ENCODE results near the gene NOS1AP. TPM values are rescaled to one million over a fixed set of nuclear protein-coding genes. Genes with fewer than 3 reads are reported as not detected.
"Not testable (repeated sequence)": the region's sequence is repeated elsewhere in the genome, so short reads cannot be mapped to it uniquely, and the experiment has no call there.

Gene NOS1AP
- total and polyA plus RNA-seq, 5 donors, result 0.86 to 4.5 (median 4.1) TPM

DNA sequence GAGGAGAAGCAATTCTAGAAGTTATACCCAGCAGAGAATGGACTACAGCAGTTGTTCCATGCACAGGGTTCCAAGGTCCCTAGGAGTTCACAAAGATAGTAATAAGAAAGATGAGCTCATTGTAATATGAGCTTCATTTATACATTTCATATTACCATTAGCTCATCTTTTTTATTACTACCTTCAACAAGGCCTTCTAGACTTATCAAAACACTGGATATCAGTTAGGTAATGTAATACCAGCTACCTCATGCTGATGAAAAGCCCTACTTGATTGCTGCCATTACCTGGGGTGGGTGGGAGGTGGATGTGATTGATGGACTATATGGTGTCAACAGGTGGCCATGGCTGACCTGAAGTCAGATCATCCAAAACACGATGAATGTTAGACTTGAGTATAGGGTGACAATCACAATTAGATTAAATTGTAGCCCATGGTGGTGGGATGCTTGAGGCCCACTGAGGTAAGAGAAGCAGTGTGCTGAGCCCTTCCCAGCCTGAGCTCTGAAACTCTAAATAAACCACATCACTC, 273.0 kb downstream of the NOS1AP start:
- H3K9me3 ChIP-seq (ENCODE audit: control insufficient read depth, low read length), result no peaks in the 10 kb centered on the region
- DNase-seq, result no peak
- H3K27ac ChIP-seq (ENCODE audit: low read length), result no peak overlapping the region
- intact Hi-C loops (cut with DNase I), result no loop called here
- ATAC-seq, result no peak
- H3K27me3 ChIP-seq (ENCODE audit: control insufficient read depth, insufficient read depth), result no peaks in the 10 kb centered on the region
- H3K4me3 ChIP-seq (ENCODE audit: low read length), result no peak overlapping the region
- H3K4me1 ChIP-seq (ENCODE audit: control insufficient read depth, insufficient read depth, low read length), result no peaks in the 10 kb centered on the region
- 88% methylated on average over 1 of the region's 1 CpG for WGBS

DNA sequence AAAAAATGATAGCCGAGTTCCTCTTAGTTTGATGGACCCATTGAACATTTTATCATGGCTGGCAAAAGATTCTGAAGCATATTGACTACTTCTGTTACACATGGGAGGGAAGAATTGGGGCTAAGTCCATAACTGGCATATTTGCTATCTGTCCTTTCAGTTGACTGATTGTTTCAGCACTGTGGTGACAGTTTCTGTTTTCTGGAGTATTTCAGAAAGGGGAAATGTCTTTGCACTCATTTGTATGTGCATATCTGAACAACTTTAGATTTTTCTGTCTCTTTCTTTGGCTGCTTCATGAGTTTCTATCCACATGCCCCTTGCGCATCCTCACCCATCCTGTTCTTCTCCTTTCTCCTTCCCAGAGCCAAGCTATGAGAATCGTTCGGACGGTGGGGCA, 274.0 kb downstream of the NOS1AP start:
- Histone ChIP-seq H3K4me3 (ENCODE audit: low read length) (no peak overlapping the region), H3K9me3 (ENCODE audit: control insufficient read depth, low read length) (no peaks in the 10 kb centered on the region), H3K27me3 (ENCODE audit: control insufficient read depth, insufficient read depth) (no peaks in the 10 kb centered on the region), H3K27ac (ENCODE audit: low read length) (no peak overlapping the region), H3K4me1 (ENCODE audit: control insufficient read depth, insufficient read depth, low read length) (no peaks in the 10 kb centered on the region)
- no peak for DNase-seq
- WGBS, result 85% methylated on average over 5 of the region's 5 CpGs
- intact Hi-C loops (cut with DNase I), result no loop called here
- ATAC-seq, result no peak

DNA sequence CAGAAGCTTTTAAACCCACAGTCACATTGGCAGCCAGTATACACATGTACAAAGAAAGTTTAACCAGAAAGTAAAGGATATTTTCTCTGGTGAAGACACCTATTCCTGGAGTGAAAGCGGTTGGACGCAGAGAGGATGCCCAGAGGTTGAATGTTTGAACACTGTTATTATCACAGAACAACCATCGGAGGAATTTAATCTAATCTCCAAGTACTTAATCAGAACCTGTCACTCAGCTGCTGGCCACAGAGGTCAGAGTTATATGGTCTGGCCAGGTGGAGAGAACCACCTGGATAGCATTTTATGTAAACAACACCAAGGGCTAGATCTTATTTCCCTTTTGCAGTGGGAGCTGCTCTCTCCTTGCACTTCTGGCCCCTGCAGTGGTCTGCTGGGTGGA, 277.8 kb downstream of the NOS1AP start:
- DNase-seq (no peak), ATAC-seq (no peak)
- Histone ChIP-seq H3K27me3 (ENCODE audit: control insufficient read depth, insufficient read depth) (no peaks in the 10 kb centered on the region), H3K4me1 (ENCODE audit: control insufficient read depth, insufficient read depth, low read length) (no peaks in the 10 kb centered on the region), H3K4me3 (ENCODE audit: low read length) (no peak overlapping the region), H3K9me3 (ENCODE audit: control insufficient read depth, low read length) (no peaks in the 10 kb centered on the region), H3K27ac (ENCODE audit: low read length) (no peak overlapping the region)
- 61% methylated on average over 3 of the region's 3 CpGs for WGBS
- intact Hi-C loops (cut with DNase I), result no loop called here

DNA sequence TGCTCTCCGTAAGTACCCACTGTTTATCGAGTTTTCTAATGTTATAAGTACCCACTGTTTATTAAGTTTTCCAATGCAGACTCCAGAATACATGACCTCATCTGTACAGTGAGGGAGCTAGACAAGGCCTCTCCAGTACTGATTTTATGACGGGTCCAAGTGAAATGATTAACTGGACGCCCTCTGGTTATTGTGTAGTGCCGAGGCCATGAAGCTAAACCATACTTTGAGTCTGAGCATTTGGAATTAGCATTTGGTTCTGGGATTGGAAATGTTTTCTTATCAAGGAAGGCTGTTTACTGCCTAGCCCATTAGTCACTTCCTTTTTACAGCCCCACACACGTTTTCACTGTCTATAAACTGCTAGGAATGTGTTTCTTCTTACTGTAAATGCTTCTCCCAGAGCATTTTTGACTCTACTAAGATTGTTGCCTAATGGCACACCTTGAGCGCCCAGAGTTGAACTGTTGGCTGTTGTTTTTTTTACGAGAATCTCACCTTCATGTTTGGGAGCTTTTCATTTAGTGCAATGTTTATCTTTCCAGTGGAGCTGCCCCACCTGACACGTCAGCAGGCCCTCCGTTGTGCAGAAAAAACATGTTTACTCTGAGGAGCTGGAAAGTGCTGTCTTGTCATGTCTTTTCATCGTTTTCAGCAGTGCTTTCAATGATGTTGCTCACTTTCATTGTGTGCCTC, 280.3 kb downstream of the NOS1AP start:
- no peak overlapping the region for H3K4me3 ChIP-seq (ENCODE audit: low read length)
- intact Hi-C loops (cut with DNase I), result no loop called here
- H3K9me3 ChIP-seq (ENCODE audit: control insufficient read depth, low read length), result no peaks in the 10 kb centered on the region
- H3K4me1 ChIP-seq (ENCODE audit: control insufficient read depth, insufficient read depth, low read length), result no peaks in the 10 kb centered on the region
- 49% methylated on average over 11 of the region's 11 CpGs for WGBS
- H3K27ac ChIP-seq (ENCODE audit: low read length), result no peak overlapping the region
- ATAC-seq (peak in 1 of 2 donors; percentile 57), DNase-seq (no peak)
- no peaks in the 10 kb centered on the region for H3K27me3 ChIP-seq (ENCODE audit: control insufficient read depth, insufficient read depth)

DNA sequence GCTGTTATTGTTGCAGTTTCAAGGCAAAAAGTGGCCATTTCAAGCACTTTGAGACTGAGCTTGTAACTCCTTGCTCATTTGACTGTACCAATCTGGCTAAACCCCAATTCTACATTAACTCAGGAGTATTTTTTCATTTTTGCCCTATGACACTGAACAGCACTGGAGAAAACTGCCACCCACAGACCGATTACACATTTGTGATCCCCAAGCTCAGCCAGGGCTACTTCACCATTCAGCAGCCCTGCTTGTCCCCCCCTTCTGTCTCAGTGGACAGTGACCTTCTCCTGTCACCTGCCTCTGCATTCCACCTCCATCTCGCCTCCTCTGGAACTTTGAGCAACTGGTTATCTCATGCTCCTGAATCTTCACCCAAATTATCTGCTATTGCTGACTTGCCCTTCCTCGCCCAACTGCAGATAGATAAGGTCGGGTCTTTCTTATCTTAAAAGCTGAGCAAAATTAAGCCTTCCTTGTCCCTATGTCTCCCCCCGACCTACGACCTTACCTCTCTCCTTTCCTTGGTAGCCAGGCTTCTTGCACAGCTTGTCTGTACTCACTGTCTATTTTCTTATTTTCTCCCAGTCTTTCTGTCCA, 281.9 kb downstream of the NOS1AP start:
- H3K27ac ChIP-seq (ENCODE audit: low read length), result no peak overlapping the region
- intact Hi-C loops (cut with DNase I), result no loop called here
- WGBS, result 73% methylated on average over 6 of the region's 6 CpGs
- H3K4me1 ChIP-seq (ENCODE audit: control insufficient read depth, insufficient read depth, low read length), result no peaks in the 10 kb centered on the region
- no peak for DNase-seq
- no peaks in the 10 kb centered on the region for H3K9me3 ChIP-seq (ENCODE audit: control insufficient read depth, low read length)
- ATAC-seq, result no peak
- H3K4me3 ChIP-seq (ENCODE audit: low read length), result no peak overlapping the region
- H3K27me3 ChIP-seq (ENCODE audit: control insufficient read depth, insufficient read depth), result no peaks in the 10 kb centered on the region

DNA sequence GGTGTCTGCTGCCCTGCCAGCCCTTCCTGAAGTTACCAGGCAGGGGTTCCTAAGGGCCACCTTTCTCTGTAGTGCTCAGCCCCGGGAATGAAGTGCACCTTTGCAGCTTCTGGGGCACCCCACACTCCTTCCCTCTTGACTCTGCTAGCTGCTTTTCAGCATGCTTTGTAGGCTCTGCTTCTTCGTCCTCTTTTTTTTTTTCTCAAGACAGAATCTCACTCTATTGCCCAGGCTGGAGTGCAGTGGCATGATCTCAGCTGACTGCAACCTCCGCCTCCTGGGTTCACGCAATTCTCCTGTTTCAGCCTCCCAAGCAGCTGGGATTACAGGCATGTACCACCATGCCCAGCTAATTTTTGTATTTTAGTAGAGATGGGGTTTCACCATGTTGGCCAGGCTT, 282.4 kb downstream of the NOS1AP start:
- H3K9me3 ChIP-seq (ENCODE audit: control insufficient read depth, low read length); DNase-seq; H3K27ac ChIP-seq (ENCODE audit: low read length); H3K27me3 ChIP-seq (ENCODE audit: control insufficient read depth, insufficient read depth); intact Hi-C loops (cut with DNase I); H3K4me3 ChIP-seq (ENCODE audit: low read length); H3K4me1 ChIP-seq (ENCODE audit: control insufficient read depth, insufficient read depth, low read length); ATAC-seq: not testable (repeated sequence)
- 84% methylated on average over 3 of the region's 4 CpGs for WGBS

DNA sequence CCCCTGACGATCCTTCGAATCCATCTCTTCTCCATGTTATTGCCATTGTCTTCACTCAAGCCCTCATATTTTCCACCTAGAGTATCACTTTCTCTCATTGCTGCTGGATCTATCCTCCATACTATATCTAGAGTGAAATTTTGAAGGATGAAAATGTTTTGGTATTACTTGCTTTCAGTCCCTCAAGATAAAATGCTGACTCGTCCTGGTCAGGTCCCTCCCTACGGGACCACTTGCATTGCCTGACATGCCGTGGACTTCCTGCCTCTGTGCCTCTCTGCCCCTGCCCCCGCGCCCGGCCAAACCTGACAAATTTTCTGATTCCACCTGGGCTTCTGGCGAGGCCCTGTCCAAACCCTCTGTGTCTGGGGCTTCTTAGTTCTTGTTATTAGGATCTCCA, 283.6 kb downstream of the NOS1AP start:
- H3K4me1 ChIP-seq (ENCODE audit: control insufficient read depth, insufficient read depth, low read length), result no peaks in the 10 kb centered on the region
- no peak overlapping the region for H3K4me3 ChIP-seq (ENCODE audit: low read length)
- ATAC-seq (no peak), DNase-seq (no peak)
- no peaks in the 10 kb centered on the region for H3K9me3 ChIP-seq (ENCODE audit: control insufficient read depth, low read length)
- no peak overlapping the region for H3K27ac ChIP-seq (ENCODE audit: low read length)
- WGBS, result 84% methylated on average over 9 of the region's 9 CpGs
- intact Hi-C loops (cut with DNase I), result no loop called here
- no peaks in the 10 kb centered on the region for H3K27me3 ChIP-seq (ENCODE audit: control insufficient read depth, insufficient read depth)

DNA sequence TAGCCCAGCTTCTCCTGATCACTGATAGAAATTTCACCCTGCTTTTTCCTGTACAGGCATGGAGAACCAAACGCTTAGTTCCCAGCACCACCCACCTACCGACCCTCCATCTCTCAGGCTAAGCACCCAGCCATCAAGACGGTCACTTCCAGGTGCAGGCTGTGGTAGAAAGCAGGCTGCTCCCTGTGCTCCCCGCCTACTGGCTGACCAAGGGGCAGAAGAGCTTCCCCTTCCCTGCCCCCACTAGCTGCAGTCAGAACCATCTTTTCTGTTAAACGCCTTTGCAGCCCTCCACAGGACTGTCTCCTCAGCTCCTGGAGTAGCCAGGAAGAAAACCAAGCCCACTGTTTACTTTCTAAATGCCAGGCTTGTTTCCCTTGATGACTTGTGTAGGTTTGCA, 284.2 kb downstream of the NOS1AP start:
- H3K4me3 ChIP-seq (ENCODE audit: low read length), result no peak overlapping the region
- 75% methylated on average over 5 of the region's 5 CpGs for WGBS
- H3K27me3 ChIP-seq (ENCODE audit: control insufficient read depth, insufficient read depth), result no peaks in the 10 kb centered on the region
- intact Hi-C loops (cut with DNase I), result no loop called here
- no peak for DNase-seq
- ATAC-seq, result no peak
- H3K9me3 ChIP-seq (ENCODE audit: control insufficient read depth, low read length), result no peaks in the 10 kb centered on the region
- H3K4me1 ChIP-seq (ENCODE audit: control insufficient read depth, insufficient read depth, low read length), result no peaks in the 10 kb centered on the region
- no peak overlapping the region for H3K27ac ChIP-seq (ENCODE audit: low read length)

DNA sequence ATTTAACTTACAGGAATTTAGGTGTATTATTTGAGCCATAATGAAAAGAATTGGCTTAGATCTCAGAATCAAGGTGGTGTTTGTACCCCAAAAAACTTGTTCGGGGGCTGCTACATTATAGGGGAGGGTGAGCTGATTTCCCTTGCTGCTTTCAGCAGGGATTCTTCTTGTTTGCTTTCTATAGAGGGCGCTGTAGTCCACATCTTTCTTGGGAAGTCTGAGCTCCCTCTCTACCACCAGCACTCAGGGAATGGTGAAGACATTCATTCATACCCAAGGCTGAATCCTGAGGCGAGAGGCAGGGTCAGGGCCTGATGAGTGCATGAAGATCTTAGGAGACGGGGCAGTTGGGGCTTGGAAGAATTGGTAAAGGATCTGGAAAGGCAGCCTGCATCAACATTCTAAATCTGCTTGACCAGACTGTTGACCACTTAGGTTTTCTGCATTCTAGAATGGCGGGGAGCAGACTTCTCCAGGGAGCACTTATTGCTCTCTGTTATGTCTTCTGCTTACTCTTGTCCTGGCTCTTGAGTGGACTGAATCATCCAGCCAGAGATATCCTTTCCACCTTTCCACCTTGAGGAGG, 288.3 kb downstream of the NOS1AP start:
- peak in 1 of 2 donors; percentile 33 for ATAC-seq
- Histone ChIP-seq H3K27me3 (ENCODE audit: control insufficient read depth, insufficient read depth) (no peaks in the 10 kb centered on the region), H3K9me3 (ENCODE audit: control insufficient read depth, low read length) (no peaks in the 10 kb centered on the region), H3K4me3 (ENCODE audit: low read length) (no peak overlapping the region), H3K27ac (ENCODE audit: low read length) (no peak overlapping the region), H3K4me1 (ENCODE audit: control insufficient read depth, insufficient read depth, low read length) (no peaks in the 10 kb centered on the region)
- intact Hi-C loops (cut with DNase I), result no loop called here
- no peak for DNase-seq
- WGBS, result 65% methylated on average over 5 of the region's 5 CpGs

DNA sequence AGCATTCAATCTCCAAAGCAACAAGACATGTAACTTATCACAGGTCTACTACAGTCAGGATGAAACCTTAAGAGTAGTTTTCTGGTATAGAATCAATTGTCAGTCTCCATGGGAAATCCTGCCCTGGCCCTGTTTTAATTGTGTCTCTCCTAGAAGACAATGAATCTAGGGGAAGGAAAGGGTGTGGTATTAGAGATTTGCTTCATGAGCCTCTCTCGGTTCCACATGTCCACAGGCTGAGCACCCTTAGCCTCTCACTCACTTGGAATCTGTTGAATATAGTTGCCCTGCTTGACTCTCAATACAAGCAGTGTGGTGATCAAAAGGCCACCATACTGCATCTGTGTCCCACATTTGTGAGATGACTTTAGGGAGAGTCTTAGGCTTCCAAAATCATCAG, 289.4 kb downstream of the NOS1AP start:
- no peak for DNase-seq
- Histone ChIP-seq H3K4me3 (ENCODE audit: low read length) (no peak overlapping the region), H3K4me1 (ENCODE audit: control insufficient read depth, insufficient read depth, low read length) (no peaks in the 10 kb centered on the region), H3K27me3 (ENCODE audit: control insufficient read depth, insufficient read depth) (no peaks in the 10 kb centered on the region), H3K27ac (ENCODE audit: low read length) (no peak overlapping the region), H3K9me3 (ENCODE audit: control insufficient read depth, low read length) (no peaks in the 10 kb centered on the region)
- WGBS, result 54% methylated on average over 1 of the region's 1 CpG
- peak in 1 of 2 donors; percentile 65 for ATAC-seq
- intact Hi-C loops (cut with DNase I), result no loop called here

DNA sequence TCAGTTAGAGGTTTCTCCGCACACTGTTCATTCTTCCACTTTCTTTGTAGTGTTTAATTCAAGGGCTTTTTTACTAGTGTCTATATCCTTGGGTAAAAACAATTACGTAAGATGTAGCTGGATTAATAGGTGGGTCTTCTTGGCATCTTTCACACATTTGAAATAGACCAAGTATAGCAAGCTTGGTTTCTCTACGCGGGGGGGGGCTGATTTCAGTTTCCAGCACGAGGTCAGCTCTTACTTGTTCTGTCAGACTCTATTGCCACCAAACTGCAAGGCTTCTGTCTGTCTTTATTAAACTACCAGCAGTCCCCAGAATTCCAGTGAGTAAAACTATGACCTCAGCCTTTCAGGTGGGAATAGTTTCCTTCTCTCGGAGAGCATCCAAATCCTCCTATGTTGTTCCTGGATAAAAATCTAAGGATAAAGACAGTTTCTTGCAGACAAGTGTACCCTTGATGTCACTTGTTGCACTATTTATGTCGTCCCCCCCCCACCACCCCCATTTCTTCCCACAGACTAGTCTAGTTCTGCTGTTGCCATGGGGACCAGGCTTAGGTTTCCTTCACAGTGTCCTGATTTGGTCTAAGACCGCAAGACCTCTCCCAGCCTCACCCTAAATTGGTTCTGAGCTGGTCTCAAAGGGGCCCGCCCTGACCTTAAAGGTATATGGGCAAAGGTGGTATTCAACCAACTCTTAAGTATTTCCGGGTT, 290.2 kb downstream of the NOS1AP start:
- WGBS, result 93% methylated on average over 10 of the region's 10 CpGs
- intact Hi-C loops (cut with DNase I), result no loop called here
- Histone ChIP-seq H3K27ac (ENCODE audit: low read length) (no peak overlapping the region), H3K9me3 (ENCODE audit: control insufficient read depth, low read length) (no peaks in the 10 kb centered on the region), H3K27me3 (ENCODE audit: control insufficient read depth, insufficient read depth) (no peaks in the 10 kb centered on the region), H3K4me1 (ENCODE audit: control insufficient read depth, insufficient read depth, low read length) (no peaks in the 10 kb centered on the region), H3K4me3 (ENCODE audit: low read length) (no peak overlapping the region)
- no peak for ATAC-seq
- DNase-seq, result no peak

Measured in right cardiac atrium (tissue), 5 donors.